PC-9 (cell line): ENCODE results near the gene WDR43. TPM values are rescaled to one million over a fixed set of nuclear protein-coding genes. Genes with fewer than 3 reads are reported as not detected.
A peak's percentile ranks its signal among the peaks of the same experiment; 100 is the strongest.

Experiments
- Bru-seq: library from RNA; stranded (reverse); fragments of 400-500 nt; gene quantifications from one replicate; lab custom pipeline; 2021; lab: Mats Ljungman, UMichigan
- BruChase-seq, 2 experiments: library from RNA; stranded (reverse); fragments of 400-500 nt; gene quantifications; one replicate each; lab custom pipeline; 2021; lab: Mats Ljungman, UMichigan
- BruUV-seq: library from RNA; stranded (reverse); fragments of 400-500 nt; replicated peaks from 2 replicates; lab custom pipeline; 2021; lab: Mats Ljungman, UMichigan
- CTCF ChIA-PET: fragments of 300-600 bp; sonication (Branson Sonifier 250); formaldehyde crosslinking; loops from one replicate; lab custom pipeline; 2022; ENCODE audit warnings: antibody characterized with exemption; lab: Charles Lee
- POLR2A ChIA-PET: fragments of 300-600 bp; sonication (Branson Sonifier 250); formaldehyde crosslinking; loops from one replicate; lab custom pipeline; 2022; ENCODE audit warnings: antibody characterized with exemption; ENCODE audit not compliant: unreplicated experiment; lab: Charles Lee
- DNase-seq, 2 experiments: peaks; one replicate each; pipeline versions ENCODE4 v3.0.0 to v3.0.0-alpha.2; 2015 to 2022; ENCODE audit warnings: mixed read lengths in 1 of 2
- H2AFZ ChIP-seq: fragments of 200-600 bp; sonication (generic); 2 replicates; pipeline ENCODE4 v1.8.1; 2017; ENCODE audit warnings: antibody characterized with exemption
- H3F3A ChIP-seq: fragments of 200-600 bp; sonication (generic); 2 replicates; pipeline ENCODE4 v1.8.1; 2017; ENCODE audit warnings: antibody characterized with exemption, mild to moderate bottlenecking, low read depth; ENCODE audit not compliant: insufficient read depth
- H3K27ac ChIP-seq: fragments of 200-600 bp; sonication (generic); 2 replicates; pipeline ENCODE4 v1.6.1; 2016; ENCODE audit warnings: mixed run types
- H3K27me3 ChIP-seq: fragments of 200-600 bp; sonication (generic); 2 replicates; pipeline ENCODE4 v1.6.1; 2016; ENCODE audit warnings: low read depth, mixed run types; ENCODE audit not compliant: insufficient read depth
- H3K36me3 ChIP-seq: fragments of 200-600 bp; sonication (generic); 2 replicates; pipeline ENCODE4 v1.6.1; 2016; ENCODE audit warnings: low read depth, mixed run types
- H3K4me1 ChIP-seq: fragments of 200-600 bp; sonication (generic); replicated peaks from 2 replicates; pipeline ENCODE4 v1.6.1; 2016; ENCODE audit warnings: mixed run types; ENCODE audit not compliant: insufficient read depth
- H3K4me2 ChIP-seq: fragments of 200-600 bp; sonication (generic); 2 replicates; pipeline ENCODE4 v1.6.1; 2017; ENCODE audit warnings: mixed run types
- H3K4me3 ChIP-seq: fragments of 200-600 bp; sonication (generic); 2 replicates; pipeline ENCODE4 v1.6.1; 2016; ENCODE audit warnings: mixed run types
- H3K79me2 ChIP-seq: fragments of 200-600 bp; sonication (generic); 2 replicates; pipeline ENCODE4 v1.6.1; 2017; ENCODE audit warnings: low read depth, mixed run types
- H3K9me2 ChIP-seq: fragments of 200-600 bp; sonication (generic); 2 replicates; pipeline ENCODE4 v1.8.1; 2017; ENCODE audit warnings: mild to moderate bottlenecking; ENCODE audit not compliant: insufficient read depth
- H3K9me3 ChIP-seq: fragments of 200-600 bp; sonication (generic); 2 replicates; pipeline ENCODE4 v1.8.1; 2016; ENCODE audit warnings: low read depth; ENCODE audit not compliant: insufficient read depth
- H4K20me1 ChIP-seq: fragments of 200-600 bp; sonication (generic); 2 replicates; pipeline ENCODE4 v1.8.1; 2017; ENCODE audit not compliant: insufficient read depth
- CTCF ChIP-seq: fragments of 200-600 bp; sonication (generic); conservative IDR thresholded peaks from 2 replicates; pipeline ENCODE4 v1.6.1; 2017; ENCODE audit warnings: mixed run types, antibody characterized with exemption, mild to moderate bottlenecking, moderate library complexity
- EZH2 ChIP-seq: fragments of 200-600 bp; sonication (generic); IDR thresholded peaks from 2 replicates; pipeline ENCODE4 v1.8.0; 2017; ENCODE audit warnings: antibody characterized with exemption, low read depth
- intact Hi-C: fragments of 100-400 bp; cut with micrococcal nuclease; formaldehyde crosslinking; loops from one replicate; pipeline ENCODE4 v1.10.0; 2022; ENCODE audit not compliant: unreplicated experiment
- long read RNA-seq: library from polyadenylated mRNA; stranded (forward); transcript quantifications from one replicate; pipeline ENCODE4 v2.0.0, GENCODE V29; 2022
- total RNA-seq: library from RNA; stranded (reverse); gene quantifications from 2 replicates; pipeline ENCODE4 v1.2.3, GENCODE V29; 2021

Gene WDR43
- total RNA-seq (37.1 and 57.9 TPM in 2 replicates), Bru-seq, nascent RNA (percentile 98 among the genes with signal in this experiment), BruChase-seq, experiment 1, labeled RNA remaining after a 2-hour chase (percentile 95 among the genes with signal in this experiment), BruChase-seq, experiment 2, labeled RNA remaining after a 6-hour chase (percentile 91 among the genes with signal in this experiment)
- long read RNA-seq, transcript WDR43-202 (18 exons, 3,533 nt) = major isoform, 51 of 63 reads
- long read RNA-seq, partial matches to known transcripts = 4 of 63 reads
- long read RNA-seq, other reads (novel, unspliced or antisense) = 8 of 63 reads

- CTCF ChIA-PET = interaction anchor here (0.5 kb wide), 1 partner anchor 1187 kb away, joined by 7 read pairs; no protein-coding TSS in a partner anchor
- peak within 1 kb of the TSS; percentile 83 for H2AFZ ChIP-seq
Observed at GRCh38 chr2:28894470-28895188, at the start of gene WDR43. TSS of gene WDR43 (plus strand) at chr2:28894667. CDS start at chr2:28894699, 32 bp downstream.

GRCh38 chr2:28855193-28855592, 39.3 kb upstream of the WDR43 start:
- no peak for DNase-seq

More at GRCh38 chr2:28894470-28895188, at the start of gene WDR43:
- Histone ChIP-seq H3K79me2 (peaks cover 52% of the 10 kb centered on the region), H4K20me1 (peaks cover 41% of the 10 kb centered on the region), H3K4me2 (peak within 1 kb of the TSS; percentile 90), H3K9me3 (no peaks in the 10 kb centered on the region), H3K9me2 (no peaks in the 10 kb centered on the region), H3K27me3 (no peaks in the 10 kb centered on the region), H3K4me1 (peaks cover 34% of the 10 kb centered on the region), H3K4me3 (peak within 1 kb of the TSS; percentile 98), H3F3A (no peaks in the 10 kb centered on the region; the same call in none of the 2 replicates), H3K36me3 (peaks cover 20% of the 10 kb centered on the region), H3K27ac (peak within 1 kb of the TSS; percentile 71)
- no TSS peak for BruUV-seq
- no peak for TF ChIP-seq EZH2
- peak; percentile 98 to 99 for DNase-seq
- POLR2A ChIA-PET = interaction anchor here (0.6 to 1.0 kb wide), 5 partner anchors 27 to 1359 kb away, joined by 3 to 14 read pairs (median 3); no protein-coding TSS in a partner anchor
- intact Hi-C loops = loop anchor here (1.0 to 10.0 kb wide), 2 partner anchors 24 to 330 kb away; partner anchors contain the start of gene TRMT61B

GRCh38 chr2:28855977-28856376, 38.5 kb upstream of the WDR43 start:
- intact Hi-C loops = no loop called here
- no TSS peak for BruUV-seq
- H3K4me2 ChIP-seq = no peak overlapping the region
- no peak overlapping the region for H3K27ac ChIP-seq
- H3K9me3 ChIP-seq = no peaks in the 10 kb centered on the region
- no peak for TF ChIP-seq CTCF
- no peak for TF ChIP-seq EZH2
- DNase-seq = no peak
- no peak overlapping the region for H3K4me3 ChIP-seq
- no peaks in the 10 kb centered on the region for H3K27me3 ChIP-seq
- H3K4me1 ChIP-seq = no peaks in the 10 kb centered on the region
- CTCF ChIA-PET = no interaction called here
- H3K9me2 ChIP-seq = no peaks in the 10 kb centered on the region
- H4K20me1 ChIP-seq = no peaks in the 10 kb centered on the region
- H3K36me3 ChIP-seq = 0 out of 2 replicates have a peak, but pooled peaks cover 13% of the 10 kb centered on the region
- H2AFZ ChIP-seq = no peak overlapping the region
- peaks cover 7% of the 10 kb centered on the region for H3F3A ChIP-seq
- POLR2A ChIA-PET = no interaction called here
- H3K79me2 ChIP-seq = no peaks in the 10 kb centered on the region

More at GRCh38 chr2:28855193-28855592, 39.3 kb upstream of the WDR43 start:
- intact Hi-C loops = no loop called here
- Histone ChIP-seq H4K20me1 (no peaks in the 10 kb centered on the region), H3K4me2 (no peak overlapping the region), H3K4me3 (no peak overlapping the region), H3K9me3 (no peaks in the 10 kb centered on the region), H3K4me1 (no peaks in the 10 kb centered on the region), H3K9me2 (no peaks in the 10 kb centered on the region), H3K27ac (no peak overlapping the region), H3K79me2 (no peaks in the 10 kb centered on the region), H3K27me3 (no peaks in the 10 kb centered on the region), H2AFZ (no peak overlapping the region), H3K36me3 (0 out of 2 replicates have a peak, but pooled peaks cover 11% of the 10 kb centered on the region), H3F3A (peaks cover 7% of the 10 kb centered on the region)
- no TSS peak for BruUV-seq
- CTCF ChIA-PET = no interaction called here
- POLR2A ChIA-PET = no interaction called here
- TF ChIP-seq CTCF = no peak
- no peak for TF ChIP-seq EZH2
